Activated CD8-positive, alpha-beta memory T cell treated with anti-CD3 and anti-CD28 coated beads for 1 hour (primary cell): ENCODE measurements around the gene KCNQ1.

Experiments used
- DNase-seq, 2 donors: peaks; one replicate each; pipeline ENCODE4 v3.0.0-alpha.2; 2020; ENCODE audit warnings: low read depth in 1 of 2; ENCODE audit errors: extremely low read depth in 1 of 2

Gene KCNQ1

DNA sequence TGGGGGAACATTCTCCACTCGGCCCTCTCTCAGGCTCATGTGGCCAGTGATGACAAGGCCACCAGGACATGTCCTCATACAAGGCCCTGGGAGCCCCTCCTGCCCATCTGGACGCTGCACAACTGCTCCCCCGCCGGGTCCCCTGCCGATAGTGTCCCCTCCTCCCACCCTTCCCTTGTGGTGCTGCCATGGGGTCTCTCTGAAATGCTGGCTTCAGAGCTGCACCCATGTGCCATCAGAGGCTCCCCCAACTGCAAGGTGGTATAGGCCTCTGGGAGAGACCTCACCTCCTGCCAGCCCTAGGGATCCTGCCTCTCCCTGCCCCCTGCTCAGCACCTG, 142.0 kb downstream of the KCNQ1 start:
- no peak for DNase-seq

GRCh38 chr11:2587132-2587930, 142.5 kb downstream of the KCNQ1 start:
- no peak for DNase-seq

- DNase-seq, result no peak
Measured at GRCh38 chr11:2587976-2588748, 143.4 kb downstream of the KCNQ1 start.

GRCh38 chr11:2588809-2589537, 144.2 kb downstream of the KCNQ1 start:
- no peak for DNase-seq

GRCh38 chr11:2589538-2589934, 144.7 kb downstream of the KCNQ1 start:
- no peak for DNase-seq

DNA sequence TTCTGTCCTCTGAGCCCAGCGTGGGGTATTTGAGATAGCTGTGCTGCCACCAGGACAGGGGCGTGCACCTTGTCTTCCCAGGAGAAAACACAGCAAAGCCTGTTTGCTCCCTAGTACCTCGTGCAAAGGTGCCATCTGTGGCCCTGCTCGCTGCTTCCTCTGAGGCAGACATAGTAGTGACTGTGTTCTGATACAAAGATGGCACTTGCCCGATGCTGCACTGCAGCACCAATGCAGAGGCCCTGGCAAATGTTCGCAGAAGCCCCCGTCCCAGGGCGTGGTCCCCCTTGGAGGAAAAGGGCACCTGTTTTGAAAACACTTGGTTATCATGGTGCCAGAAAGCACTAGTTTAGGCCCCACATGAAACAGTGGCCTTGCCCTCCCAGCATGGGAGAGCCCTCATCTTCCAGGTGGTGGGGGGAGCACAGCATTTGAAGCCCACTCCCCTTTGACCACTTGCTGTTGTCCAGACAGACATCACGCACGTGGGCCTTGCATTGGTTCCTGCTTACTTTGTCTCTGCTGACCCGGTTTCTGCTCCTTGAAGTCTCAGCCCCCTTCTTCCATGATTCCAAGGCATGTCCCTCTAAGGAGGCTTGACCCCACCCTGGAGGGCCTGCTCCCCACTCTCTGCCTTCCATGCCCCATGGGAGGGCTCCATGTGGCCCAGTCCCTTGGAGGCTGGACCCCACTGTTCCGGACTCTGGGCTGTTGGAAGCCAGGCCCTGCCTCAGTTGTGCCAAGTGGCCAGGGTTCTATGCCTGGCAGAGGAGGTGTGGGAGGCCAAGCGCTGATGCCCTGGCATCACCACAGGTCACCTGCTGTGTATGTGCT, 145.5 kb downstream of the KCNQ1 start:
- DNase-seq, result no peak

GRCh38 chr11:2590965-2591754, 146.4 kb downstream of the KCNQ1 start:
- DNase-seq, result no peak

DNA sequence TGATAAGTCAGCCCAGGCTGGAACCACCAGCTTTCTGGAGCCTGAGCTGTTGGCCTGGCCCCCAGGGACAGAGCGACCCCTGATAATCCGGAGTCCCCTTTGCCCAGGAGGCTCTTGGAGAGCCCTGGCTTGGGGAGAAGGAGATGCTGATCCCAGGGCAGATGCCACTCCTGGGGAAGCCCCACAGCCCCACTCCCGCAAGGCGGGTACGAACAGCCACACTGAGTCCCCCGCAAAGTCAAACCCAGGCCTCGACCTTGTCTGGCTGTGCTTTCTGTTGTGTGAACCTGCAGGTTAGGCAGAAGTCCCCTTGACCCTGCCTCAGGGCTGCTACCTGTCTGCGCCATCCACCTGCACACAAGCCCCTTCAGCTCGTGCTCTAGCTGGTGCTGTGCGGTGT, 147.0 kb downstream of the KCNQ1 start:
- no peak for DNase-seq

DNA sequence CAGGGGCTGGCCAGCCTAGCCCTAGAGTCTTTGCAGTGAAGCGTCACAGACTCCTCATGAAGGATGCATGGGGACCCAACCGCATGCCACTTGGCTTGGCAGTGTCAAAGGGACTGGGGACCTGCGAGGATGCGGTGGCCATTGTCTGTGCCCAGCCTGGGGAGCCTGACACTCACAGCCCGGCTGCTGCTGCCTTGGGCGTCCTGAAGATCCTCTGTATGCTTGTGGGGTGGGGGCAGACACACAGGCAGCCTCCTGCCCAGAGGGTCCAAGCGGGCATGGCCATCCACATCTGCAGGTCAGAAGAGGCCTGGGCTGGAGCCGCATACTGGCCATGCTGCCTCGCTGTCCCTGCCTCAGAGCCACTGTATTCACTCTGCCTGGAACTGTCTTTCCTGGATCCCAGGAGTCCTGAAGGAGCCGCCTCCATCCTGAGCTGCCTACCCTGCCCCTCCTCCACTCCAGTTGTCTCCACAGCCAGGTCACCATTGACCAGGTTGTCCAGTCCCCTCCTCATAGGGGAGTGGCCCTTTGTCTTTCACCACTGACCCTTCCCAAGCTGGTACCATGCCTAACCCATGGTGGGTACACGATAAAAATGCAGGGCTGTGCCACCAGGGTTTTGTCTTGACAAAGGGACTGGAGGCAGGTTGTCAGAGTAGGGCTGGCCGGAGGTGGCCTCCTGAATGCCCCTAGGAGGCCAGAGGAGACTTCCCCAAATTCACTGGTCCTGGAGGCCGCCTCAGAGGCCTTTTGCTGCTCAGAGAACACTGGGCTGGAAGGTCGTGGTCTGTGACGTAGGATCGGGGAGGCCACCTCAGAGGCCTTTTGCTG, 148.0 kb downstream of the KCNQ1 start:
- no peak for DNase-seq

- no peak for DNase-seq
Measured at GRCh38 chr11:2593393-2593950, 148.7 kb downstream of the KCNQ1 start.

- DNase-seq, result no peak
Measured at GRCh38 chr11:2594267-2594666, 149.5 kb downstream of the KCNQ1 start.

DNA sequence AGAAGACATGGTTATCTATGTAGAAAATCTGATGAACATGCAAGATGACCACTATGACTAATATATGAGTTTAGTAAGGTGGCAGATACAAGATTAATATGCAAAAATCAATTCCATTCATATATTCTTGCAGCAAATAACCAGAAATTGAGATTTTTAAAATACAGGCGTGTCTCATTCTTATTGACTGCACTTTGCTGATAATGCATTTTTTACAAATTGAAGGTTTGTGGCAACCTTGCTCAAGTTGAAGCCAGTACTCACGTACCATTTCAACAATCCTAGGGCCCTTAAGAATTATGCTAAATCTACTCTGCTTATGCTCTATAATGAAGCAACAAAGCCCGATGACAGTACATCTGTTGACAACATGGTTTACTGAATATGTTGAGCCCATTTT, 150.4 kb downstream of the KCNQ1 start:
- no peak for DNase-seq

DNA sequence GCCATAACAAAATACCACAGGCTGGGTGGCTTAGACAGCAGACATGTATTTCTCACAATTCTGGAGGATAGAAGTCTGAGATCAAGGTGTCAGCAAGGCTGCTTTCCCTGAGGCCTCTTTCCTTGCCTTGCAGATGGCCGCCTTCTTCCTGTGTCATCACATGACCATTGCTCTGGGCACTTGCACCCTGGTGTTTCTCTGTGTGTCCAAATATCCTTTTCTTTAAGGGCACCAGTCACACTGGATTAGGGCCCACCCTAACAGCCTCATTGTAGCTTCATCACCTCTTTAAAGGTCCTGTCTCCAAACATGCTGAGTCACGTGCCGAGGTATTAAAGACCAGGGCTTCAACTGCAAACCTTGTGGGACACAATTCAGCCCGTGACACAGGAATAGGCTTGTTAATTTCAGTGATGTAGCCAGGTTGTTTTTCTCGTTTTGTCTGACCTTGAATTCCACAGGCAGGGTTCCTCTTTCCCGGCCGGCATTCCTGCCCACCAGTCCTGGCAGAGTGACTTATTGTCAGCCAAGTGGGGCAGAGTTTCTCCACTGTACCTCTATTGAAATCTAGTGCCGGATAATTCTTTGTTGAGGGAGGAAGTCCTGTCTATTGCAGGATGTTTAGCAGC, 154.9 kb downstream of the KCNQ1 start:
- no peak for DNase-seq

DNA sequence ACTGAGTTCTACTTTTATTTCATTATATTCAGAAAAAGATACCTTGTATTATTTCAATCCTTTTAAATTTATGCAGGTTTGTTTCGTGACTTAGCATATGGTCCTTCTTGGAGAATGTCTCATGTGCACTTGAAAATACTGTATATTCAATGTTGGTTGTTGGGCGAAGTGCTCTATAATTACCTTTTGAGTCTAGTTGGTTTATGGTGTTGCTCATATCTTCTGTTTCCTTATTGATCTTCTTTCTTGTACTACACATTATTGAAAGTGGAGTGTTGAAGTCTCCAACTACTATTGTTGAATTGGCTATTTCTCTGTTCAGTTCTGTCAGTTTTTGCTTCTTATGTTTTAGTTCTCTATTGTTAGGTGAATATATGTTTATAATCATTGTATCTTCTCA, 164.5 kb downstream of the KCNQ1 start:
- no peak for DNase-seq

GRCh38 chr11:2612884-2613571, 168.2 kb downstream of the KCNQ1 start:
- no peak for DNase-seq

GRCh38 chr11:2621894-2622293, 177.1 kb downstream of the KCNQ1 start:
- no peak for DNase-seq

- DNase-seq, result no peak
Measured at GRCh38 chr11:2625183-2625582, 180.4 kb downstream of the KCNQ1 start.

DNA sequence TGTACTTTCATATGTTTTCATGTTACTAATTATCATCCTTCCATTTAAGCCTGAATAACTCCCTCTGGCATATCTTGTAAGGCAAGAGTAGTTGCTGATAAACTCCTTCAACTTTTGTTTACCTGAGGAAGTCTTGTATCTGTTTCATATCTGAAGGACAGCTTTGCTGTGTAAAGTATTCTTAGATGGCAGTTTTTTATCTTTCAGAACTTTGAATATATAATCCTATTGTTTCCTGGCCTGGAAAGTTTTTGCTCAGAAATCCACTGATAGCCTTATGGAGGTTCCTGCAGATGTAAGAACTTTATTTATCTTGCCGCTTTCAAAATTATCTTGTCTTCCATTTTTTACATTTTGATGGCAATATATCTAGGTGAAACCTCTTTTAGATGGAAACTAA, 185.9 kb downstream of the KCNQ1 start:
- DNase-seq, result no peak
